Prostate gland (tissue), 2 donors: ENCODE data around the gene FUOM. TPM values are rescaled to one million over a fixed set of nuclear protein-coding genes. Genes with fewer than 3 reads are reported as not detected.
"Not testable (repeated sequence)": the region's sequence is repeated elsewhere in the genome, so short reads cannot be mapped to it uniquely, and the experiment has no call there.

Experiments
- DNase-seq: peaks from one replicate; pipeline ENCODE4 v3.0.0-alpha.2; 2019; ENCODE audit warnings: low spot score
- H3K27ac ChIP-seq, 2 donors: fragments of 200-600 bp; sonication (generic); 2 replicates each; pipeline ENCODE4 v1.5.1; 2017 to 2019
- H3K27me3 ChIP-seq: fragments of 200-600 bp; sonication (generic); replicated peaks from 2 replicates; pipeline ENCODE4 v1.5.1; 2019; ENCODE audit not compliant: insufficient read depth
- H3K36me3 ChIP-seq, 2 donors: fragments of 200-600 bp; sonication (generic); 1 replicate in 1 of 2; 2 replicates in 1 of 2; pipeline versions ENCODE4 v1.5.1 to v1.8.1; 2017 to 2019
- H3K4me1 ChIP-seq: fragments of 200-600 bp; sonication (generic); replicated peaks from 2 replicates; pipeline ENCODE4 v1.5.1; 2019
- H3K4me3 ChIP-seq, 2 donors: fragments of 200-600 bp; sonication (generic); 2 replicates each; pipeline ENCODE4 v1.5.1; 2017 to 2019
- H3K9me3 ChIP-seq: fragments of 200-600 bp; sonication (generic); 2 replicates; pipeline ENCODE4 v1.5.1; 2017
- CTCF ChIP-seq, 4 experiments: fragments of 200-600 bp in 2 of 4; fragments of 450-650 bp in 2 of 4; sonication (generic) in 2 of 4; IDR thresholded peaks; 1 replicate in 3 of 4; 2 replicates in 1 of 4; pipeline ENCODE4 v1.5.1; 2016 to 2019; ENCODE audit warnings: antibody characterized with exemption in 4 of 4, mild to moderate bottlenecking in 2 of 4, moderate library complexity in 2 of 4
- POLR2A ChIP-seq: fragments of 450-650 bp; IDR thresholded peaks from one replicate; pipeline ENCODE4 v1.6.1; 2016; ENCODE audit warnings: antibody characterized with exemption, mild to moderate bottlenecking
- POLR2AphosphoS5 ChIP-seq: sonication (generic); formaldehyde crosslinking; IDR thresholded peaks from one replicate; pipeline ENCODE4 v1.6.1; 2017; ENCODE audit warnings: antibody characterized with exemption
- WGBS: methylation state at CpG from one replicate; pipeline ENCODE4 v1.1.5; 2018; 5-methylcytosine and 5-hydroxymethylcytosine counted together
- intact Hi-C: fragments of 100-400 bp; cut with DNase I; formaldehyde crosslinking; loops from one replicate; pipeline ENCODE4 v1.14.2; 2022
- total RNA-seq, 2 donors: library from RNA; depleted of rRNA; stranded (reverse); fragments of >200 nt; gene quantifications; one replicate each; pipeline ENCODE4 v1.1.0, GENCODE V29; 2016

Gene FUOM
- total RNA-seq, 2 donors from 2014 or later = 8.7 to 11.4 TPM

GRCh38 chr10:133388973-133389818, 31.4 kb upstream of the FUOM start:
- no peak overlapping the region for H3K27ac ChIP-seq
- DNase-seq = no peak
- no peak overlapping the region for H3K4me3 ChIP-seq
- intact Hi-C loops = no loop called here
- no peaks in the 10 kb centered on the region for H3K36me3 ChIP-seq
- H3K4me1 ChIP-seq = no peaks in the 10 kb centered on the region
- WGBS = 87% methylated on average over 38 of the region's 39 CpGs
- no peaks in the 10 kb centered on the region for H3K9me3 ChIP-seq
- no peaks in the 10 kb centered on the region for H3K27me3 ChIP-seq
- no peak for TF ChIP-seq CTCF (IDR thresholded peaks at IDR 0.05)

GRCh38 chr10:133388236-133388972, 30.6 kb upstream of the FUOM start:
- no peak for TF ChIP-seq CTCF (IDR thresholded peaks at IDR 0.05)
- no peak for TF ChIP-seq POLR2A
- no peak for TF ChIP-seq POLR2AphosphoS5
- 88% methylated on average over 16 of the region's 17 CpGs for WGBS
- DNase-seq = no peak
- no peaks in the 10 kb centered on the region for H3K27me3 ChIP-seq
- no peaks in the 10 kb centered on the region for H3K9me3 ChIP-seq
- no peak overlapping the region for H3K27ac ChIP-seq
- no peak overlapping the region for H3K4me3 ChIP-seq
- no peaks in the 10 kb centered on the region for H3K4me1 ChIP-seq
- intact Hi-C loops = no loop called here
- no peaks in the 10 kb centered on the region for H3K36me3 ChIP-seq

- H3K27ac ChIP-seq, H3K4me1 ChIP-seq, H3K4me3 ChIP-seq, H3K9me3 ChIP-seq, H3K27me3 ChIP-seq, DNase-seq, intact Hi-C loops, H3K36me3 ChIP-seq: not testable (repeated sequence)
- 96% methylated on average over 4 of the region's 4 CpGs for WGBS
Measured at GRCh38 chr10:133386951-133387350, 29.1 kb upstream of the FUOM start.

- no peaks in the 10 kb centered on the region for H3K36me3 ChIP-seq
- H3K9me3 ChIP-seq = no peaks in the 10 kb centered on the region
- intact Hi-C loops = no loop called here
- DNase-seq = no peak
- no peaks in the 10 kb centered on the region for H3K27me3 ChIP-seq
- H3K4me3 ChIP-seq = no peak overlapping the region
- no peak overlapping the region for H3K27ac ChIP-seq
- H3K4me1 ChIP-seq = no peaks in the 10 kb centered on the region
- WGBS = 93% methylated on average over 2 of the region's 2 CpGs
- no peak for TF ChIP-seq POLR2AphosphoS5
- no peak for TF ChIP-seq CTCF (IDR thresholded peaks at IDR 0.05)
- no peak for TF ChIP-seq POLR2A
Measured at GRCh38 chr10:133385214-133385613, 27.4 kb upstream of the FUOM start.

GRCh38 chr10:133384071-133384470, 26.3 kb upstream of the FUOM start:
- H3K9me3 ChIP-seq = no peaks in the 10 kb centered on the region
- no peak for TF ChIP-seq POLR2AphosphoS5
- TF ChIP-seq POLR2A = no peak
- TF ChIP-seq CTCF (IDR thresholded peaks at IDR 0.05) = no peak
- no peaks in the 10 kb centered on the region for H3K4me1 ChIP-seq
- H3K36me3 ChIP-seq = no peaks in the 10 kb centered on the region
- H3K27me3 ChIP-seq = no peaks in the 10 kb centered on the region
- H3K4me3 ChIP-seq = no peak overlapping the region
- DNase-seq = no peak
- no peak overlapping the region for H3K27ac ChIP-seq
- intact Hi-C loops = no loop called here
- WGBS = 85% methylated on average over 13 of the region's 13 CpGs
